NK-92 (cell line): ENCODE results near the gene FAM222B.
"Not testable (repeated sequence)": the region's sequence is repeated elsewhere in the genome, so short reads cannot be mapped to it uniquely, and the experiment has no call there.

Source experiments
- DNase-seq: peaks from one replicate; lab custom pipeline; 2025; ENCODE audit not compliant: unreplicated experiment; lab: John Stamatoyannopoulos, UW

The FAM222B gene

GRCh38 chr17:28873839-28874238 lies 31.2 kb upstream of the FAM222B start:
- DNase-seq = no peak

- no peak for DNase-seq
Observed at GRCh38 chr17:28871056-28871579, 28.5 kb upstream of the FAM222B start.

GRCh38 chr17:28867276-28867675 lies 24.7 kb upstream of the FAM222B start:
- DNase-seq = no peak

GRCh38 chr17:28865946-28866752 lies 23.6 kb upstream of the FAM222B start:
- DNase-seq = no peak

- no peak for DNase-seq
Observed at GRCh38 chr17:28864991-28865849, 22.6 kb upstream of the FAM222B start.

- no peak for DNase-seq
Observed at GRCh38 chr17:28863953-28864352, 21.4 kb upstream of the FAM222B start.

- no peak for DNase-seq
Observed at GRCh38 chr17:28862561-28862960, 20.0 kb upstream of the FAM222B start.

GRCh38 chr17:28861393-28862203 lies 19.0 kb upstream of the FAM222B start:
- no peak for DNase-seq

GRCh38 chr17:28860363-28860808 lies 17.8 kb upstream of the FAM222B start:
- no peak for DNase-seq

GRCh38 chr17:28858801-28859355 lies 16.3 kb upstream of the FAM222B start:
- DNase-seq = no peak

GRCh38 chr17:28857905-28858800 lies 15.6 kb upstream of the FAM222B start:
- DNase-seq = no peak

GRCh38 chr17:28856028-28856574 lies 13.5 kb upstream of the FAM222B start:
- DNase-seq = no peak

- DNase-seq = no peak
Observed at GRCh38 chr17:28855336-28855679, 12.7 kb upstream of the FAM222B start.

GRCh38 chr17:28854457-28855335 lies 12.1 kb upstream of the FAM222B start, which contains the start of gene ERAL1:
TSS of gene ERAL1 (plus strand) at chr17:28855016. CDS start at chr17:28855035, 19 bp downstream.
- DNase-seq = no peak

GRCh38 chr17:28853295-28853694 lies 10.7 kb upstream of the FAM222B start:
- DNase-seq = no peak

- no peak for DNase-seq
Observed at GRCh38 chr17:28849281-28849680, 6.7 kb upstream of the FAM222B start.

GRCh38 chr17:28848667-28849066 lies 6.1 kb upstream of the FAM222B start:
- DNase-seq = not testable (repeated sequence)

GRCh38 chr17:28846699-28847098 lies 4.1 kb upstream of the FAM222B start:
- DNase-seq = not testable (repeated sequence)
